DMS 273 treated with DMSO at 0.1 percent for 48 hours (cell line): Measurements from ENCODE around the gene PCDHGA3.
"Not testable (repeated sequence)": the region's sequence is repeated elsewhere in the genome, so short reads cannot be mapped to it uniquely, and the experiment has no call there.

Experiments
- DNase-seq: peaks from one replicate; lab custom pipeline; 2025; lab: John Stamatoyannopoulos, UW

Gene PCDHGA3

GRCh38 chr5:141343242-141343952 lies at the start of gene PCDHGA3:
TSS of gene PCDHGA3 (plus strand) at chr5:141343829. CDS start at chr5:141344034, 205 bp downstream.
- no peak for DNase-seq

DNA sequence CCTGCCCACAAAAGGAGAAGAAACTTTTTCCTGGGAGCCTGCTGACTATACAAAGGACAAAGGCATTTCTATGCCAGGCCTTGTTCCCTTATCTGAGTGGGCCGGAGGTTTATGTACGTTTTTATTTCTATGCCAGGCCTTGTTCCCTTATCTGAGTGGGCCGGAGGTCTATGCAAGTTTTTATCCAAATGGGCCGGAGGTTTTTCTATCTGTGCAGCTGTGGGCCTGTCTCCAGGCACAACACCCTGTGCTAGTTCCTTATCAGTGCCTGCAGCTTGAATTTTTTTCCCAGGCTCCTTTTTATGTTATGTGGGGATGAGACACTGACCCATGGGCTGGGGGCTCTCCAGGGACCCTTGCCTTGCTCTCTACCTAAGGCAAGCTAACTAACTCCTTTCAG lies 45.3 kb upstream of the PCDHGA3 start:
- no peak for DNase-seq

DNA sequence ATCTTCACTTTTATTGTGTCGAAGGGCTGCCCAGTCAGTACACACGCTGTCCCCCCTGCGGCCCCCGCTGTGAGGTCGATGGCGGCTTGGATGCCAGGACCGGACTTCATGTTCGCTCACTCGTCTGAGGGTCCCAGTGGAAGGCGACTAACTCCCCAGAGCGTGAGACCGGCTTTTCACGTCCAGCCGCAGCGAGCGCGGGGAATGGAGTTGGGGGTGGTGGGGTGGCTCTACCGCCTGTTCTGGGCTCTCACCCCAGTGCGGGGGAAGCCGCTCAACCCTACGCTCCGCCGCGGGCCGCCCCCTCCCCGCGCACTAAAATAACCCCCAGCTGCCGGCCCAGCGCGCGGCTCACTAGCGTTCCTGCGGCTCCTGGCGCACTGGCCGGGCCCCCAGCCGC lies 39.9 kb upstream of the PCDHGA3 start, which contains the start of gene SLC25A2:
SLC25A2 (minus strand) TSS at position 294 of the 400 bp plus-strand sequence; CDS start at position 110, 184 bp downstream.
- no peak for DNase-seq

GRCh38 chr5:141306630-141307029 lies 37.0 kb upstream of the PCDHGA3 start:
- DNase-seq = no peak

DNA sequence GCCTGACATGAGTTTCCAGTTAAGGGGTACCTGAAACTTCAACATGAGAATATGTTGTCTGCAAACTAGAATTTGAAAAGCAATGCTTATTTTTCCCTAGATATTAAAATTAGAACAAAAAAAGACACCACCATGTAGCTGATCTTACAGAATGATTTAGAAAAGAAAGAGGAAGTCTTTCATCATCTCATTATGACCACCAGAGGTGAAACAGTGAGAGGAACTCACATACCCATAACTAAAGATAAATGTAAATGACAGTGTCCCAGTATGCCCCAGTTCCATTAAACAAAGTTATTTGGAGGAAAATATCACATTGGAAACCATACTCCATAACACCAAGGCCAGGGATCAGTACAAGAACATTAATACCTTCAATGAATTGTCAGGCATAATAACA lies 29.9 kb upstream of the PCDHGA3 start:
- no peak for DNase-seq

GRCh38 chr5:141316963-141317362 lies 26.7 kb upstream of the PCDHGA3 start:
- not testable (repeated sequence) for DNase-seq

- no peak for DNase-seq
These were observed 24.4 kb upstream of the PCDHGA3 start for GRCh38 chr5:141319202-141319601.

- DNase-seq = no peak
These were observed 23.9 kb upstream of the PCDHGA3 start for GRCh38 chr5:141319699-141320098.

DNA sequence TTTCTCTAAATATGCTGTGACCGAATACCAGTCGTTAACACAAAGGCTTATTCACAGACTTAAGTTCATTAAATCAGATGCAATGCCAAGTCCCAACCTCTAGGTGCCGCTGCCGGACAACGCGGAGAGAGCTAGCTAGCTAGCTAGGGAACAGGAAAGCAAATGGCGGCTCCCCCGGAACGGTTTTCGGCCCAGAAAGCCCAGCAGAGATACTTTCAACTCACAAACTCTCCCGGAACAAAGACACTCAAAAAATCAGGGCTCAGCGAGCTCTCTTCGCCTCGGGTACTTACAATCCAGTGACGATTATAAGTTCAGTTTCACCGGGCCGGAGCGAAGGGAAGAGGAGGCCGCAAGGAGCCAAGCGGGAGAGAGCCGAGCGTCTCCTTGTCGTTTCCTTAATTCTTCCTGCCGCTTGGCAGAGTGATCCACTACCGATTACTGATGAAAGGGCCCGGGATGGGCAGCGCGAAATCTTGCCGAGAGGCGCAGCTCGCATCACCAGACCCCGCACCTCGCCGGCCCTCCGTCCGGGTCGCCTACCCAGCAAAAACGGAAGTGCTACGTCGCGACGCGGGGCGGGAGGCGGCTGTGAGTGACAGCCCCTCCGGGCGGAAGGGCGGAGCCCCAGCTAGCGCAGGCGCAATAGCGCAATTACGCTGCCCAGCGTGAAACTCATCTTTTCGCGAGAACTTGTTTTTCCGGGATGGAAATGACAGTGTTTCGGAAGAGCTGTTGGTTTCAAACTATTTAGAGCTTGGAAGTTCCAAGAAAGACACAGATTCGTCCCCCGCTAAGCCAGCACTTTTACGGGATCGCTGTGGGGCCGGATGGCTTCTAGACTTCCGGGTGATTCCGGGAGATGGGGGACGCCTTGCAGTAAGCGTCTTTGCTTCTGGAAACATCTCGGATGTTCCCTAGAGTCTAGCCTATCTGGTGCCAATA lies 23.1 kb upstream of the PCDHGA3 start, which contains the start of gene TAF7:
TAF7 (minus strand) TSS at position 560 of the 945 bp plus-strand sequence. CDS start 740 bp downstream, outside the sequence.
- peak; percentile 80 for DNase-seq

DNA sequence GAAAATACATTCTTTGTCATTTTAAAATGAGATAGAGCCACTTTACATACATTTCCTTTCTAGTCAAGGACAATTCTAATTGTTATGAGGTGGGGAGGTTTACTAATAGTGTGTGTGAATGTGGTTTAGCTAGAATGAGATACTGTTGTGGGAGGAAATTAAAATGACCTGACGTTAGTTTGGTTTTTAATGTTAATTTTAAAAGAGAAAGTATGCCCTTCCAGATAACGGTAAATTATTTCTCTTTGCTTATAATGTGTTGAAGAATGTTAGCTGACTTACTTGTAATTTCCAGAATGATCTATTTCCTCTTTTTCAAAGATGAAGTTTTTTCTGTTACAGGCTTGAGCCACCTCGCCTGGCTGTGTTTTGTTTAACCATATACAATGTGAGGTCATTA lies 21.4 kb upstream of the PCDHGA3 start:
- DNase-seq = no peak

DNA sequence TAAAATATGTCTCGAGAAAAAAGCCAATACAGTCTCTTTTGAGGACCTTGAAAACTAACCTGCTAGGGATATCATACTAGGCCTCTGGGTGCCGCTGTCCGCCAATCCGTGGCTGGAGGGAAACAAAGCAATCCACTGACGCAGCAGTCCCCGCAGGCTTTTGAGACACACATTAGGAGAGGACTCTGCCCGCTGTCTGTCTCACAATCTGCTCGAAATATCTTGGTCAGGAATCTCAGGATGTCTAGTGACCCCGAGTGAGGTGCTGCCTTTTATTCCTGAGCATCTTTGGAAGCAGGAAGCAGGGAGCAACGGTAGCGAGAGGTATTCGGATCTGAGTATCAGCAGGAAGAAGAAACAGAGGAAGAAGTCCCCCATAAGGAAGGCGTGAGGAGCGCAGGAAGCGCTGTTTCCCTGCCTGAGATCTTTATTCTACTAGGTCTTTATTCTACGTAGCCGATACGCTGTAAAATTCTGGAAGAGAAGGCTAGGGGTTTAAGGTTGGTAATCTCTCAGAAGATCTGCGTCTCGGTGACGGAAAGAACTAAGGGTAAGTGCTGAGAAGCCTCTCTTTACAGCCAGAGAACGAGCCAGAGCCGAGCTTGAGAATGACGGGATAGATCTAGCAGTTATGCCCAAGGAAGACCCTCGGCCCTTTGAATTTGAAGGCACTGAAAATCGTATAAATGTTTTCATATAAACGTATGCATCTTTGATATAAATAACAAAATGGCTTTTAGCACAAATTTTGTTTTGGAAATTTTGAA lies 17.4 kb upstream of the PCDHGA3 start:
- DNase-seq = no peak

GRCh38 chr5:141328231-141328630 lies 15.4 kb upstream of the PCDHGA3 start:
- DNase-seq = no peak

GRCh38 chr5:141330299-141331080 lies 13.1 kb upstream of the PCDHGA3 start, which contains the start of gene PCDHGA1:
TSS of gene PCDHGA1 (plus strand) at chr5:141330514.
- DNase-seq = peak; percentile 41

DNA sequence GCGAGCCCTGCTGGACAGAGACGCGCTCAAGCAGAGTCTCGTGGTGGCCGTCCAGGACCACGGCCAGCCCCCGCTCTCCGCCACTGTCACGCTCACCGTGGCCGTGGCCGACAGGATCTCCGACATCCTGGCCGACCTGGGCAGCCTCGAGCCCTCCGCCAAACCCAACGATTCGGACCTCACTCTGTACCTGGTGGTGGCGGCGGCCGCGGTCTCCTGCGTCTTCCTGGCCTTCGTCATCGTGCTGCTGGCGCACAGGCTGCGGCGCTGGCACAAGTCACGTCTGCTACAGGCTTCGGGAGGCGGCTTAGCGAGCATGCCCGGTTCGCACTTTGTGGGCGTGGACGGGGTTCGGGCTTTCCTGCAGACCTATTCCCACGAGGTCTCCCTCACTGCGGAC lies 11.1 kb upstream of the PCDHGA3 start:
- DNase-seq = not testable (repeated sequence)

DNA sequence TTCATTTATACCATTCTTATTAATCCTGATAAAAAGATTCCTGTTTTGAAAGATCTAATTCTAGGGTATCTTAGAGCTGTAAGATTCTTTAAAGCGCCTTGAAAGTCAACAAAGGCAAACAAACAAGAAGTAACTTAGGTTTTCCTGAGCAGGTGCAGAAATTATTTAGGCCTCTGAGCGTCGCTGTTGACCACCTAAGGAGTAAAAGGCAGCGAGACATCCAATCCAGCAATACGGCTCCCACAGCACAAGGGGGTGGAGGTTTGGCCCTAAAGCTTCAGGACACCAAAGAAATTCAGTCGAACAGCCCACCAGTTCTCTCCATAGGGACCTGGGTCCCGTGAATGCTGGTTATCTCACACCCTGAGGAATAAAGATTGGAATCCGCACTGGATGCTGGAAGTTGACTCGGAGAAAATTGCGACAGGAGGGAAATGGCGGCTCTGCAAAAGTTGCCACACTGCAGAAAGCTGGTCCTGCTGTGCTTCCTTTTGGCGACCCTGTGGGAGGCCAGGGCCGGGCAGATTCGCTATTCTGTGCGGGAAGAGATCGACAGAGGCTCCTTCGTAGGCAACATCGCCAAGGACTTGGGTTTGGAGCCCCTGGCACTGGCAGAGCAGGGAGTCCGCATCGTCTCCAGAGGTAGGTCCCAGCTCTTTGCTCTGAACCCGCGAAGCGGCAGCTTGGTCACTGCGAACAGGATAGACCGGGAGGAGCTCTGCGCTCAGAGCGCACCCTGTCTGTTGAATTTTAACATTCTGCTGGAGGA lies 4.9 kb upstream of the PCDHGA3 start, which contains the start of gene PCDHGA2:
PCDHGA2 (plus strand) TSS at position 223 of the 769 bp plus-strand sequence.
- no peak for DNase-seq

GRCh38 chr5:141340781-141341354 lies 2.8 kb upstream of the PCDHGA3 start:
- DNase-seq = not testable (repeated sequence)

DNA sequence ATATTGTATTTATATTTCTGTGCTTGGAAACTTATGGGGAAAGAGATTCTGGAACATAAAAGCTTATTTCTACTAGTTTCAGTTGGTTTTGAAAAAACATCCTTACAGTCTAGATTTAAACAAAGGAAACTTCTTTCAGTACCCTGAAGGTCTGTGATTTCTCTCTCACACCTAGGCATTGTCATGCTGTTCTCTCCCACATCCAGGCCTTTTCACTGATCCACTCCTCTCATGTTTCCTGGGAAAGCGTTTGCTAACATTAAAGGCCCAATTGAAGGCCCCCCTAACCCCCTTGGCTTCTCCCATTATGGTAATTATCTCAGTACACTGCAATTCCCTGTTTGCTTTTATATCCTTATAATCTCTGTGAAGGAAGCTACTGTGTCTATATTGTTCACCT lies 856 bp upstream of the PCDHGA3 start:
- no peak for DNase-seq

- DNase-seq = no peak
These were observed 379 bp downstream of the PCDHGA3 start for GRCh38 chr5:141343953-141344463.

DNA sequence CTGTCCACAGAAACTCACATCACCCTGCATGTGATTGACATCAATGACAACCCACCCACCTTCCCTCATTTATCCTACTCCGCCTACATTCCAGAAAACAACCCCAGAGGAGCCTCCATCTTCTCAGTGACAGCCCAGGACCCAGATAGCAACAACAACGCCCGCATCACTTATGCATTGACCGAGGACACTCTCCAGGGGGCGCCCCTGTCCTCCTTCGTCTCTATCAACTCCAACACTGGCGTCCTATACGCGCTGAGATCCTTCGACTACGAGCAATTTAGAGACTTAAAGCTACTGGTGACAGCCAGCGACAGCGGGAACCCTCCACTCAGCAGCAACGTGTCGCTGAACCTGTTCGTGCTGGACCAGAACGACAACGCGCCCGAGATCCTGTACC lies 1.7 kb downstream of the PCDHGA3 start:
- DNase-seq = no peak

GRCh38 chr5:141346017-141346416 lies 2.4 kb downstream of the PCDHGA3 start:
- not testable (repeated sequence) for DNase-seq
